ENCODE data around the gene STARD8. TPM values are rescaled to one million over a fixed set of nuclear protein-coding genes. Genes with fewer than 3 reads are reported as not detected.
"Not testable (repeated sequence)": the region's sequence is repeated elsewhere in the genome, so short reads cannot be mapped to it uniquely, and the experiment has no call there.

Gene STARD8
- total RNA-seq, 2 experiments from 2014 or later: not detected

DNA sequence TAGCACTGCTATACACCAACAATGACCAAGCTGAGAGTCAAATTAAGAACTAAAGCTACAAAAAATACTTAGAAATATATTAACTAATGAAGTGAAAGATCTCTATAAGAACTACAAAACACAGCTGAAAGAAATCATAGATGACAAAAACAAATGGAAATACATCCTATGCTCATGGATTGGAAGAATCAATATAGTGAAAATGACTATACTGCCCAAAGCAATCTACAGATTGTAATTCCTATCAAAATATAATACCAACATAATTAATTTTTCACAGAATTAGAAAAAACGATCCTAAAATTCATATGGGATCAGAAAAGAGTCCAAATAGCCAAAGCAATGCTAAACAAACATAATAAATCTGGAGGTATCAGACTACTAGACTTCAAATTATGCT, 87.8 kb downstream of the STARD8 start:
- no TSS peak for BruUV-seq (replicated peaks)
- no peaks in the 10 kb centered on the region for H3K4me1 ChIP-seq (ENCODE audit: insufficient read depth, low read length, poor library complexity, severe bottlenecking)
- intact Hi-C loops (cut with micrococcal nuclease; ENCODE audit: unreplicated experiment): no loop called here
- no peak overlapping the region for H3K4me3 ChIP-seq (ENCODE audit: low read depth, low read length, poor library complexity, severe bottlenecking)
- H3K27ac ChIP-seq (ENCODE audit: low read depth, low read length, poor library complexity, severe bottlenecking): no peak overlapping the region
- no peak for DNase-seq (ENCODE audit: low spot score)
- no peak overlapping the region for H2AFZ ChIP-seq (ENCODE audit: low read length)
- no peaks in the 10 kb centered on the region for H3K9me3 ChIP-seq (ENCODE audit: low read length)
- H3K79me2 ChIP-seq (ENCODE audit: insufficient read depth, low read depth, low read length): no peaks in the 10 kb centered on the region
- TF ChIP-seq CTCF (conservative IDR thresholded peaks at IDR 0.05; ENCODE audit: low read length) (no peak), EZH2phosphoT487 (IDR thresholded peaks at IDR 0.05; ENCODE audit: borderline replicate concordance, low read depth, low read length) (no peak)
- H4K20me1 ChIP-seq (ENCODE audit: insufficient read depth, low read length): no peaks in the 10 kb centered on the region
- H3K9me2 ChIP-seq (ENCODE audit: insufficient read depth, low read length): no peaks in the 10 kb centered on the region
- no peaks in the 10 kb centered on the region for H3K36me3 ChIP-seq (ENCODE audit: insufficient read depth, low read length)
- ChIA-PET POLR2A (no interaction called here), CTCF (ENCODE audit: unreplicated experiment) (no interaction called here)
- H3K4me2 ChIP-seq (ENCODE audit: low read length): no peak overlapping the region

DNA sequence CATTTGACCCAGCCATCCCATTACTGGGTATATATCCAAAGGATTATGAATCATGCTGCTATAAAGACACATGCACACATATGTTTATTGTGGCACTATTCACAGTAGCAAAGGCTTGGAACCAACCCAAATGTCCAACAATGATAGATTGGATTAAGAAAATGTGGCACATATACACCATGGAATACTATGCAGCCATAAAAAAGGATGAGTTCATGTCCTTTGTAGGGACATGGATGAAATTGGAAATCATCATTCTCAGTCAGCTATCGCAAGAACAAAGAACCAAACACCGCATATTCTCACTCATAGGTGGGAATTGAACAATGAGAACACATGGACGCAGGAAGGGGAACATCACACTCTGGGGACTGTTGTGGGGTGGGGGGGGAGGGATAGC, 94.4 kb downstream of the STARD8 start:
- H3K4me3 ChIP-seq (ENCODE audit: low read depth, low read length, poor library complexity, severe bottlenecking); H3K36me3 ChIP-seq (ENCODE audit: insufficient read depth, low read length); DNase-seq (ENCODE audit: low spot score); intact Hi-C loops (cut with micrococcal nuclease; ENCODE audit: unreplicated experiment); H3K9me2 ChIP-seq (ENCODE audit: insufficient read depth, low read length); H3K4me2 ChIP-seq (ENCODE audit: low read length); BruUV-seq (replicated peaks); H4K20me1 ChIP-seq (ENCODE audit: insufficient read depth, low read length); CTCF ChIA-PET (ENCODE audit: unreplicated experiment); H3K9me3 ChIP-seq (ENCODE audit: low read length); POLR2A ChIA-PET; H3K79me2 ChIP-seq (ENCODE audit: insufficient read depth, low read depth, low read length); H3K27ac ChIP-seq (ENCODE audit: low read depth, low read length, poor library complexity, severe bottlenecking); H2AFZ ChIP-seq (ENCODE audit: low read length); H3K4me1 ChIP-seq (ENCODE audit: insufficient read depth, low read length, poor library complexity, severe bottlenecking): not testable (repeated sequence)

GRCh38 chrX:68743754-68744153, 96.3 kb downstream of the STARD8 start:
- CTCF ChIA-PET (ENCODE audit: unreplicated experiment): interaction anchor here (0.5 kb wide), 1 partner anchor 993 kb away, joined by 4 read pairs; no protein-coding TSS in a partner anchor
- BruUV-seq (replicated peaks): no TSS peak

More at GRCh38 chrX:68743754-68744153, 96.3 kb downstream of the STARD8 start:
- Histone ChIP-seq H3K36me3 (ENCODE audit: insufficient read depth, low read length) (no peaks in the 10 kb centered on the region), H2AFZ (ENCODE audit: low read length) (no peak overlapping the region), H3K9me2 (ENCODE audit: insufficient read depth, low read length) (no peaks in the 10 kb centered on the region), H3K4me1 (ENCODE audit: insufficient read depth, low read length, poor library complexity, severe bottlenecking) (no peaks in the 10 kb centered on the region), H3K4me2 (ENCODE audit: low read length) (no peak overlapping the region), H3K9me3 (ENCODE audit: low read length) (no peaks in the 10 kb centered on the region), H3K79me2 (ENCODE audit: insufficient read depth, low read depth, low read length) (no peaks in the 10 kb centered on the region), H3K4me3 (ENCODE audit: low read depth, low read length, poor library complexity, severe bottlenecking) (no peak overlapping the region), H3K27ac (ENCODE audit: low read depth, low read length, poor library complexity, severe bottlenecking) (no peak overlapping the region), H4K20me1 (ENCODE audit: insufficient read depth, low read length) (no peaks in the 10 kb centered on the region)
- intact Hi-C loops (cut with micrococcal nuclease; ENCODE audit: unreplicated experiment): no loop called here
- DNase-seq (ENCODE audit: low spot score): no peak
- POLR2A ChIA-PET: no interaction called here
- TF ChIP-seq CTCF (conservative IDR thresholded peaks at IDR 0.05; ENCODE audit: low read length): no peak
- TF ChIP-seq EZH2phosphoT487 (IDR thresholded peaks at IDR 0.05; ENCODE audit: borderline replicate concordance, low read depth, low read length): no peak

Measured in OCI-LY7 (cell line).